ENCODE measurements around the gene AHNAK2.

The AHNAK2 gene

DNA sequence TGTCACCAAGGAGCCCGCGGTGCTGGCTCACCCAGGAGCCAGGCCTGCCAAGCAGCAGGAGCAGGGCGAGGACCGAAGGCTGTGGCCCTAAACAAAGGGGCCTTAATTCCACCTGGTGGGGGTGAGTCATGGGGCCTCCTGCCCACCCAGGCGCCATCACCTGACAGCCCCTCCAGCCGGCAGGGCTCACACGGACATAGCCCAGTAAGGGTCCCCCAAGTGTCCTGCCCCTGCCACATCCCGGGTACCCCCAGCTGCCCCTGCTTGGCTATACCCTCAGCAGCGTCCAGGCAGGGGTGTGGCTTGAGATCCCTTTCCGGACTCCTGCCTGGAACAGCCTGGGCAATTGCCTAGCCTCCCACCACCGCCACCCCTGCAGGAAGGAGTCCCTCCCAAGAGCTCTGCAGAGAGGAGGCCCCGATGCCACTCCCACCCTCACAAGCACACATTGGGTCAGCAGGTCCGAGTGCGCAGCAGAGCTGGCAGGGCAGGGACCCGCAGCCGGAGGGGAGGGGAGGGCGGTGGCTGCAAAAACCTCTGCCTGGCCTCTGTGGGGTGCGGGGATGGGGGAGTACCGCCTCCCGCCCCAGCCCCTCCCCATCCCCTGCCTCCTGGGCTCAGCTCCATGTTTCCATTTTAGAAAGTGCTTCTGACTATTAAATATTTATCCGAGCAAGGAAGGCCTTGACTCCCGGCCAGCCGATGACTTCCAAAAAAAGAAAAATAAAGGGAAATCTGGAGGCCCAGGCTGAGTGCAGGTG, 4.6 kb downstream of the AHNAK2 start:
- Histone ChIP-seq H3K27ac (no peak overlapping the region), H3K9me3 (ENCODE audit: severe bottlenecking) (no peaks in the 10 kb centered on the region), H3K36me3 (no peaks in the 10 kb centered on the region), H3K27me3 (ENCODE audit: insufficient read depth, low read depth, severe bottlenecking) (no peaks in the 10 kb centered on the region), H3K4me3 (ENCODE audit: low read depth, low read length) (no peak overlapping the region)
- TF ChIP-seq, protein P1, sequence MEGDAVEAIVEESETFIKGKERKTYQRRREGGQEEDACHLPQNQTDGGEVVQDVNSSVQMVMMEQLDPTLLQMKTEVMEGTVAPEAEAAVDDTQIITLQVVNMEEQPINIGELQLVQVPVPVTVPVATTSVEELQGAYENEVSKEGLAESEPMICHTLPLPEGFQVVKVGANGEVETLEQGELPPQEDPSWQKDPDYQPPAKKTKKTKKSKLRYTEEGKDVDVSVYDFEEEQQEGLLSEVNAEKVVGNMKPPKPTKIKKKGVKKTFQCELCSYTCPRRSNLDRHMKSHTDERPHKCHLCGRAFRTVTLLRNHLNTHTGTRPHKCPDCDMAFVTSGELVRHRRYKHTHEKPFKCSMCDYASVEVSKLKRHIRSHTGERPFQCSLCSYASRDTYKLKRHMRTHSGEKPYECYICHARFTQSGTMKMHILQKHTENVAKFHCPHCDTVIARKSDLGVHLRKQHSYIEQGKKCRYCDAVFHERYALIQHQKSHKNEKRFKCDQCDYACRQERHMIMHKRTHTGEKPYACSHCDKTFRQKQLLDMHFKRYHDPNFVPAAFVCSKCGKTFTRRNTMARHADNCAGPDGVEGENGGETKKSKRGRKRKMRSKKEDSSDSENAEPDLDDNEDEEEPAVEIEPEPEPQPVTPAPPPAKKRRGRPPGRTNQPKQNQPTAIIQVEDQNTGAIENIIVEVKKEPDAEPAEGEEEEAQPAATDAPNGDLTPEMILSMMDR (IDR thresholded peaks at IDR 0.05; ENCODE audit: low read depth, low read length): no peak
- DNase-seq: peak; percentile 10

- TF ChIP-seq, protein P1 (IDR thresholded peaks at IDR 0.05; ENCODE audit: low read depth, low read length): no peak
- no peak overlapping the region for H3K4me3 ChIP-seq (ENCODE audit: low read depth, low read length)
- no peaks in the 10 kb centered on the region for H3K27me3 ChIP-seq (ENCODE audit: insufficient read depth, low read depth, severe bottlenecking)
- H3K36me3 ChIP-seq: no peaks in the 10 kb centered on the region
- DNase-seq: no peak
- no peaks in the 10 kb centered on the region for H3K9me3 ChIP-seq (ENCODE audit: severe bottlenecking)
- H3K27ac ChIP-seq: no peak overlapping the region
These were observed 5.1 kb downstream of the AHNAK2 start for GRCh38 chr14:104973135-104973384.

DNA sequence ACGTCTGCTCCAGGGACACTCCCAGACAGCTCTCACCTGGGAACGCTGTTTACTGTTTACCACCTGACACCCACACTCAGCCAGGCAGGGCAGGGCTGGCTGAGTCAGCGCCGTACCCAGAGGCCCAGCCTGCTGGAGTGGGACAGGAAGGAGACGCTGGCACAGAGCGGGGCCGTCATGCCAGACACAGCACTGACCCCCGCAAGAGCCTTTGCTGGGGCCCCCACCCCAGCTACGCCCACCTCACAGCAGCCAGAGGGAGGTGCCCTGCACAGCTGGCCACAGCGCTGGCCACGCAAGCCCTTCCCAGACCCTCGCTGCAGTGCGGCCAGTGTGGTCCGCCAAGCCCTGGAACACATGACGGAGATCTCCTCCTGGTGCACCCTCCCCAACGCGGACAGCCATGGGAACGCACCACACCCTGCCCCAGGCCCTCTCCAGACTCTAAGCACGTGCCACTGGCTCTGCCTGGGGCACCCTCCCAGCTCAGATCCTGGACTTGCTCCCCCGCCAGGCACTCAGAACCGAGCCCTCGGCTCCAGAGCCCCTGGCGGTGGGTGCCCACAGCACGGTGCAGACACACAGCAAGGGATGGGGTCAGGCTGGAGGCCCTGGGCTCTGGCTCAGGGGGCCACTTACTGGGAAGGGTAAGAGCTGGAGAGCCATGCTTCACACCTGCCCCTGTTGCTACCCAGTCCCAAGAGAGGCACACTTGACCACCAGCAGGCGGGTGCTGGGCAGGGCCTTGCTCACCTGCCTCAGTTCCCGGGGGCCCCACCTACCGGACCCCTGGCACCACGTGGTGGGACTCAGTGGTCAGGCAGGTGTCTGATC, 5.7 kb downstream of the AHNAK2 start:
- H3K9me3 ChIP-seq (ENCODE audit: severe bottlenecking): no peaks in the 10 kb centered on the region
- no peak overlapping the region for H3K27ac ChIP-seq
- H3K27me3 ChIP-seq (ENCODE audit: insufficient read depth, low read depth, severe bottlenecking): no peaks in the 10 kb centered on the region
- TF ChIP-seq, protein P1 (IDR thresholded peaks at IDR 0.05; ENCODE audit: low read depth, low read length): no peak
- no peak overlapping the region for H3K4me3 ChIP-seq (ENCODE audit: low read depth, low read length)
- DNase-seq: peak; percentile 6
- H3K36me3 ChIP-seq: no peaks in the 10 kb centered on the region

DNA sequence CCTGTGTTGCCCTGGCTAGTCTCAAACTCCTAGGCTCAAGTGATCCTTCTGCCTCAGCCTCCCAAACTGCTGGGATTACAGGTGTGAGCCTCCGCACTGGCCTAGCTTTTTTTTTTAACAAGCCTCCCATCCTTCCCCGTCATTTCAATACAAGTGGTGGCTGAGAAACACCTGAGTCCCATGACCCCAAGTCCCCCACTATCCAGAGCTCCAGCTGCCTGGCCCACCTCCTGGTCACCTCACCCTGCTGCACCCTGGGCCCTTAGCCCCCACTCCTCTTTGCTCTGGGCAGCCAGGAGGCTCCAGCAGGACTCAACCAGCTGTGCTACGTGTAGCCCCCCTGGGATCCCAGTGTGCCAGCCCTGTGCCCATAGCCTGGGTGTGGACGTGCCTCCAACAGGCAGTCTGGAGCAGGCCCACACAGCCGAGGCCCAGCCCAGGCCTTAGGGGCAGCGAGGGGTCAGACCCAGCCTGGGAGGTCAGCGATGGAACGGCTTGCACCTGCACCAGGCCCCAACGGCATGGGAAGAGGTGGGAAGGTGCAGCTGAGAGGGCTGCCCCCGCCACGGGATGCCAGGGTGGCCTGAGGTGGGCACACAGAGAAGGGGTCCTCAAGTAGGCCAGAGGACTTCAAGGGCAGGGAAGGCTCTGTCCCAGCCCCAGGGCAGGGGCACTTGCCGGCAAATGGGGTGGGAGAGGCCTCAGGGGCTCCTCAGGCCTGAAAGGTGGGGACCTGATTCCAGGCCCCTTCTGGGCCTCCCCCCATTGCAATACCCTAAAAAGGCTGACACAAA, 6.5 kb downstream of the AHNAK2 start:
- DNase-seq: peak; percentile 6
- Histone ChIP-seq H3K36me3 (no peaks in the 10 kb centered on the region), H3K9me3 (ENCODE audit: severe bottlenecking) (no peaks in the 10 kb centered on the region), H3K27ac (no peak overlapping the region), H3K27me3 (ENCODE audit: insufficient read depth, low read depth, severe bottlenecking) (no peaks in the 10 kb centered on the region), H3K4me3 (ENCODE audit: low read depth, low read length) (no peak overlapping the region)
- TF ChIP-seq, protein P1 (IDR thresholded peaks at IDR 0.05; ENCODE audit: low read depth, low read length): no peak

DNA sequence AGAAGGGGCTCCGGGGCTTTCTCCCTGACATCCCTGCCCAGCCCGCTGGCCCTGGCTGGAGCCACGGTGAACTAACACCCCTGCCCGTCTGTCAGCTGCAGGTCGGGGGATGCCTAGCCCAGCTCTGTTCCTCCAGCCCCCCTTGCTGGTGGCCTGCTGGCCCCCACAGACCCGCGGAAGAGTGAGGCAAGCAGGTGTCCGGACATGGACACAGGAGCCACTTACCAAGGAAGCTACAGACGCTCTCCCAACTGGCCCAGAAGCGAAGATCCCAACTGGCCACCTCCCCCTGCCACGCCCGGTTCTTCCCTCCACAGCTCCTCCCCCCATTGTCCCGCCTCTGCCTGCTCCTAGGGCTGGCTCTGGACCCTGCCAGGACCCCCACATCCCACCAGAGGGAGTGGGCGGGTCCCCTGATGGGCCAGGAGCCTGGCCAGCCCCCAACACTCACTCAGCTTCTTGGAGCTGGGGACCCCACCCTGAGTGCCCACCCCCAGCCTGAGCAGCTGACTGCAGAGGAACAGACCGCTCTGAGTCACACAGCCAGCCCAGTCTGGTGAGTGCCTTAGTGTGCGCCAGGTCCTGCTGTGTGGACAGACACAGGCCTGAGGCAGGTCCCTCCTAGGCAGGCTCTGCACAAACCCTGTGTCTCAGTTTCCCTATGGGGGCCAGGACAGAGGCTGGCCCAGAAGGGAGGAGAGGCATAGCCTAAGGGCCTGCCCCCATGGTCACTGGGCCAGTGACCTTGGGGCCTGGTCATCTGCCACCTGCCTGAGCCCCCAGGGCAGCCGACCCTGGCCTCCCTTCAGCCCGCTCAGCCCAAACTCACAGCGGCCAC, 7.7 kb downstream of the AHNAK2 start:
- TF ChIP-seq, protein P1 (IDR thresholded peaks at IDR 0.05; ENCODE audit: low read depth, low read length): no peak
- Histone ChIP-seq H3K27me3 (ENCODE audit: insufficient read depth, low read depth, severe bottlenecking) (no peaks in the 10 kb centered on the region), H3K4me3 (ENCODE audit: low read depth, low read length) (no peak overlapping the region), H3K36me3 (no peaks in the 10 kb centered on the region), H3K9me3 (ENCODE audit: severe bottlenecking) (no peaks in the 10 kb centered on the region), H3K27ac (no peak overlapping the region)
- peak; percentile 26 for DNase-seq

All from WERI-Rb-1 (cell line).